GM23338 (cell line): ENCODE measurements around the gene MAPKBP1.

Experiments used
- CTCF ChIP-seq, 2 experiments: fragments of 200-600 bp in 1 of 2; sonication (generic) in 1 of 2; conservative IDR thresholded peaks; 2 replicates each; pipeline versions ENCODE4 v1.5.1 to v1.6.1; 2016 to 2017; ENCODE audit warnings: antibody characterized with exemption in 2 of 2, low read depth in 2 of 2, mild to moderate bottlenecking in 2 of 2, moderate library complexity in 1 of 2
- EZH2phosphoT487 ChIP-seq: fragments of 200-600 bp; sonication (generic); IDR thresholded peaks from one replicate; pipeline ENCODE4 v1.8.1; 2018; ENCODE audit warnings: antibody characterized with exemption; ENCODE audit not compliant: unreplicated experiment
- POLR2AphosphoS5 ChIP-seq: IDR thresholded peaks from 2 replicates; pipeline ENCODE4 v1.6.1; 2016; ENCODE audit warnings: antibody characterized with exemption, low read depth
- REST ChIP-seq: IDR thresholded peaks from one replicate; pipeline ENCODE4 v1.6.1; 2018; ENCODE audit warnings: antibody characterized with exemption; ENCODE audit not compliant: unreplicated experiment

GRCh38 chr15:41822471-41822870, 48.2 kb downstream of the MAPKBP1 start:
- TF ChIP-seq REST (no peak), POLR2AphosphoS5 (no peak), CTCF (conservative IDR thresholded peaks at IDR 0.05; ENCODE audit: low read depth in 2 of 2) (no peak), EZH2phosphoT487 (no peak)
